ENCODE data around the gene EVPLL. TPM values are rescaled to one million over a fixed set of nuclear protein-coding genes. Genes with fewer than 3 reads are reported as not detected.

The EVPLL gene
- total RNA-seq, result 1.2 TPM
- 0.82 TPM for polyA plus RNA-seq (ENCODE audit: insufficient read depth, low read depth, low replicate concordance)
- long read RNA-seq, donor 1, result 0 reads
- long read RNA-seq, donor 2, partial matches to known transcripts, result 0 of 1 reads
- long read RNA-seq, donor 2, other reads (novel, unspliced or antisense), result 0 of 1 reads
- long read RNA-seq, donor 3, result 0 reads
- long read RNA-seq, donor 4, partial matches to known transcripts, result 0 of 1 reads
- long read RNA-seq, donor 4, other reads (novel, unspliced or antisense), result 0 of 1 reads
- long read RNA-seq, donor 5, result 0 reads
- long read RNA-seq, donor 6, result 0 reads
- long read RNA-seq, donor 7, partial matches to known transcripts, result 0 of 4 reads
- long read RNA-seq, donor 7, other reads (novel, unspliced or antisense), result 3 of 4 reads
- long read RNA-seq, donor 8, result 0 reads
- long read RNA-seq, donor 9, result 0 reads
- long read RNA-seq, donor 10, result 0 reads

DNA sequence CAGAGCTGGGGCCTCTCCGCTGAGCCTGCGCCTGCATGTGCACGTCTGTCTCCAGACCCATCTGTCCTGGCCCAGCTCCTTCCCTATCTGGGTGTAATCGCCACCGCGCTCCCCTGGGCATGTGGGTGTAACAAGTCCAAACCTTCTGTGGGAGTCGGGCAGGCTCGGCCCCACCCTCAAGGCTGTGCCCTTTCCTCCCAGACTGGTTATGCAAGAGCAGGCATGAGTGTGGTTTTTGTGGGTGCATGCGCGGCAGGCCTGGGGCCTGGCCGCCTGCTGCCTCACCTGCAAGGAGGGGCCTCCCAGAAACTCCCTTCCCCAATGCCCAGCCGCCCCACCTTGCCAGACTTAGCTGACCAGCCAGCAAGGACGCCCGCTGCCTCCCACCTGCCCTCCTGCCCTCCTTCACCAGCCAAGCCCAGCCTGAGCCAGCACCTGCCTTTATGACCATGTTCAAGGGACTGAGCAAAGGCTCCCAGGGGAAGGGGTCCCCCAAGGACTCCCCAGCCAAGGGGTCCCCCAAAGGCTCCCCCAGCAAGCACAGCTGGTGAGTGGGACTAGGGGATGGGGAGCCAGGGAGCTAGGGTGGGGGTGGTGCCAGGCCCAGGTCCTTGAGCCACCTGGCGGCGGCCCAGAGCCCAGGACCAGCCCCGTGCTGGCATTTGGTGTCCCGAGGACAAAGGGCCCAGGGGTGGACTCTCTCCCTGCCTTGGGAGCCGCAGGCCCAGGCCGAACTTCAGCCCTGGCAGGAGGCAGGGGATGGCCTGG is at the start of gene EVPLL:
Gene EVPLL, plus strand, starts transcription at position 342 of the 768 bp plus-strand sequence. CDS start 3,160 bp downstream, outside the sequence.
- FAIRE-seq (no peak), DNase-seq (peak; percentile 41 to 92 (median 62))
- Histone ChIP-seq H3K4me3 (ENCODE audit: low read length in 3 of 3) (no peak within 1 kb of the TSS), H3K9ac (ENCODE audit: low read length in 3 of 3) (no peak within 1 kb of the TSS), H3K27me3 (ENCODE audit: control insufficient read depth, insufficient read depth, low read length) (no peaks in the 10 kb centered on the region), H3K36me3 (ENCODE audit: control insufficient read depth in 2 of 3, insufficient read depth in 3 of 3, low read length in 3 of 3) (no peaks in the 10 kb centered on the region), H3K4me1 (ENCODE audit: control insufficient read depth in 2 of 3, insufficient read depth in 2 of 3, low read depth in 1 of 3, low read length in 3 of 3) (peaks cover 0 to 10% (median 9%) of the 10 kb centered on the region in 3 donors), H3K9me3 (ENCODE audit: control insufficient read depth in 2 of 3, insufficient read depth in 1 of 3, low read length in 3 of 3) (no peaks in the 10 kb centered on the region), H3K27ac (ENCODE audit: low read depth in 2 of 2, low read length in 2 of 2) (peak within 1 kb of the TSS; percentile 20 to 77)
- TF ChIP-seq, protein P1, sequence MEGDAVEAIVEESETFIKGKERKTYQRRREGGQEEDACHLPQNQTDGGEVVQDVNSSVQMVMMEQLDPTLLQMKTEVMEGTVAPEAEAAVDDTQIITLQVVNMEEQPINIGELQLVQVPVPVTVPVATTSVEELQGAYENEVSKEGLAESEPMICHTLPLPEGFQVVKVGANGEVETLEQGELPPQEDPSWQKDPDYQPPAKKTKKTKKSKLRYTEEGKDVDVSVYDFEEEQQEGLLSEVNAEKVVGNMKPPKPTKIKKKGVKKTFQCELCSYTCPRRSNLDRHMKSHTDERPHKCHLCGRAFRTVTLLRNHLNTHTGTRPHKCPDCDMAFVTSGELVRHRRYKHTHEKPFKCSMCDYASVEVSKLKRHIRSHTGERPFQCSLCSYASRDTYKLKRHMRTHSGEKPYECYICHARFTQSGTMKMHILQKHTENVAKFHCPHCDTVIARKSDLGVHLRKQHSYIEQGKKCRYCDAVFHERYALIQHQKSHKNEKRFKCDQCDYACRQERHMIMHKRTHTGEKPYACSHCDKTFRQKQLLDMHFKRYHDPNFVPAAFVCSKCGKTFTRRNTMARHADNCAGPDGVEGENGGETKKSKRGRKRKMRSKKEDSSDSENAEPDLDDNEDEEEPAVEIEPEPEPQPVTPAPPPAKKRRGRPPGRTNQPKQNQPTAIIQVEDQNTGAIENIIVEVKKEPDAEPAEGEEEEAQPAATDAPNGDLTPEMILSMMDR (IDR thresholded peaks at IDR 0.05; ENCODE audit: borderline replicate concordance, extremely low read depth, insufficient read depth), result no peak
- intact Hi-C loops (cut with DNase I), result no loop called here

DNA sequence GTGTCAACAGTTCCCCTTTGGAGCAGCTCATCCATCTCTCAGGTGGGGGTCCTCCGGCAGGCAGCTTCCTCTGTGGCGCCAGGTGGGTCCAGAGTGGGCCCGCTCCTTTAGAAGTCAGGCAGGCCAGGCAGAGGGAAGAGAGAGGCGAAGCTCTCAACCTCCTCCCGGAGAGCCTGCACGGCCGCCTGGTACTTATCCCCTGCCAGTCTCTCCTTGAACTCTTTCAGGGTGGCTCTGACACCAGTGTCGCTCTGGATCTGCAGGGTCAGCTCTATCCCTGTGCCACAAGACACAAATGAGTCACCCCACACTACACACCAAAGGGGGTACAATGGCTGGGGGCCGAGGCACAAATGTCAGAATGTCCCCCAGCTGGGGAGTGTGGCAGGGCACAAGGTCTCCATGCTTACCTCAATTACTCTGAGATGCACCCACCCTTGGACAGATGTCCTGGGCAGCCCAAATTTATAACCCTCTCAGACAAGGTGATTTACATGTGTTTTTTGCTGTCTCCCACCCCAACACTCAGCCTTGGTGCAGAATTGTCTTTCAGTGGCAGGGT is 48.9 kb upstream of the EVPLL start:
- Histone ChIP-seq H3K4me1 (ENCODE audit: control insufficient read depth in 2 of 3, insufficient read depth in 2 of 3, low read depth in 1 of 3, low read length in 3 of 3) (no peaks in the 10 kb centered on the region), H3K9ac (ENCODE audit: low read length in 3 of 3) (no peak overlapping the region), H3K9me3 (ENCODE audit: control insufficient read depth in 2 of 3, insufficient read depth in 1 of 3, low read length in 3 of 3) (no peaks in the 10 kb centered on the region), H3K36me3 (ENCODE audit: control insufficient read depth in 2 of 3, insufficient read depth in 3 of 3, low read length in 3 of 3) (peaks cover 2 to 69% (median 41%) of the 10 kb centered on the region in 3 donors), H3K27me3 (ENCODE audit: control insufficient read depth, insufficient read depth, low read length) (no peaks in the 10 kb centered on the region), H3K27ac (ENCODE audit: low read depth in 2 of 2, low read length in 2 of 2) (no peak overlapping the region), H3K4me3 (ENCODE audit: low read length in 3 of 3) (no peak overlapping the region)
- TF ChIP-seq, protein P1 (IDR thresholded peaks at IDR 0.05; ENCODE audit: borderline replicate concordance, extremely low read depth, insufficient read depth), result no peak
- intact Hi-C loops (cut with DNase I), result no loop called here
- FAIRE-seq (no peak), DNase-seq (no peak)

DNA sequence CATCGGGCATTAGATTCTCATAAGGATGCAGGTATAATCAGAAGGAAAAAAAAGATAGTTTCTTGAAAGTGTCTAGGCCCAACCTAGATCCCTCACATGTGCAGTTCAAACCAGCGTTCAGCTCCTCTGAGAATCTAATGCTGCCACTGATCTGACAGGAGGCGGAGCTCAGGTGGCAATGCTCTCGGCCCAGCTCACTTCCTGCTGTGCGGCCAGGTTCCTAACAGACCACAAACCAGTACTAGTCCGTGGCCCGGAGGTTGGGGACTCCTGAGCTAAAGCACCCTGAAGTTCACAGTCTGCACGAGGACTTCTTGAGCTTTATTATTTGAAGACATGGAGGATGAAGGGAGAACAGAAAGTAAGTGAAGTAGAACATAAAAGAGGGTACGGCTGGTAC is 45.7 kb upstream of the EVPLL start:
- FAIRE-seq (no peak), DNase-seq (no peak)
- H3K27ac ChIP-seq (ENCODE audit: low read depth in 2 of 2, low read length in 2 of 2), result no peak overlapping the region
- no peaks in the 10 kb centered on the region for H3K27me3 ChIP-seq (ENCODE audit: control insufficient read depth, insufficient read depth, low read length)
- peaks cover 0 to 64% (median 43%) of the 10 kb centered on the region in 3 donors for H3K36me3 ChIP-seq (ENCODE audit: control insufficient read depth in 2 of 3, insufficient read depth in 3 of 3, low read length in 3 of 3)
- H3K4me1 ChIP-seq (ENCODE audit: control insufficient read depth in 2 of 3, insufficient read depth in 2 of 3, low read depth in 1 of 3, low read length in 3 of 3), result no peaks in the 10 kb centered on the region
- intact Hi-C loops (cut with DNase I), result no loop called here
- H3K9ac ChIP-seq (ENCODE audit: low read length in 3 of 3), result no peak overlapping the region
- no peak overlapping the region for H3K4me3 ChIP-seq (ENCODE audit: low read length in 3 of 3)
- H3K9me3 ChIP-seq (ENCODE audit: control insufficient read depth in 2 of 3, insufficient read depth in 1 of 3, low read length in 3 of 3), result no peaks in the 10 kb centered on the region
- TF ChIP-seq, protein P1 (IDR thresholded peaks at IDR 0.05; ENCODE audit: borderline replicate concordance, extremely low read depth, insufficient read depth), result no peak
